ENCODE data around the gene RGR.

GRCh38 chr10:84286695-84287094 lies 41.8 kb downstream of the RGR start:
- no peak for TF ChIP-seq CTCF (IDR thresholded peaks at IDR 0.05)
- no peak for TF ChIP-seq EP300 (IDR thresholded peaks at IDR 0.05)
- TF ChIP-seq POLR2A (IDR thresholded peaks at IDR 0.05): no peak
- TF ChIP-seq POLR2AphosphoS5 (IDR thresholded peaks at IDR 0.05): no peak

Data from gastroesophageal sphincter (tissue), 3 donors.